ENCODE results near the gene CORO1C. TPM values are rescaled to one million over a fixed set of nuclear protein-coding genes. Genes with fewer than 3 reads are reported as not detected.
"Not testable (repeated sequence)": the region's sequence is repeated elsewhere in the genome, so short reads cannot be mapped to it uniquely, and the experiment has no call there.

CORO1C gene
- total and polyA plus RNA-seq, 2 donors (not counting 3 experiments of a cell fraction or from before 2014, with no cell fraction given) = 150 to 240 TPM

DNA sequence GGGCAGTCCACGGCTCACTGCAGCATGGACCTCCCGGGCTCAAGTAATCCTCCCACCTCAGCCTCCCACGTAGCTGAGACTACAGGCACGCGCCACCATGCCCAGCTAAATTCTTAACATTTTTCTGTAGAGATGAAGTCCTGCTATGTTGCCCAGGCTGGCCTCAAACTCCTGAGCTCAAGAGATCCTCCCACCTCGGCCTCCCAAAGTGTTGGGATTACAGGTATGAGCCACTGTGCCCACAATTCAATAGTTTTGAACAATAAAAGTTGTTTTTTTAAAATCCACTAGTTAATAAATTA, 1.9 kb upstream of the CORO1C start:
- peaks cover 29% of the 10 kb centered on the region for H3K4me1 ChIP-seq (ENCODE audit: control insufficient read depth, extremely low read depth, insufficient read depth, low read length)
- H3K4me2 ChIP-seq (ENCODE audit: insufficient read depth, low read length); H3K27me3 ChIP-seq (ENCODE audit: control insufficient read depth in 2 of 2, insufficient read depth in 2 of 2, low read length in 2 of 2); FAIRE-seq; POLR2A ChIA-PET; dilution Hi-C loops (cut with MboI; ENCODE audit: extremely low pct_ligation_motif_present, low sequenced_read_pairs); H3K9ac ChIP-seq (replicated peaks; ENCODE audit: extremely low read depth, insufficient read depth, low read length); H3K27ac ChIP-seq (ENCODE audit: insufficient read depth, low read depth, low read length); DNase-seq (ENCODE audit: low read depth, low spot score); H4K20me1 ChIP-seq (replicated peaks; ENCODE audit: control insufficient read depth, extremely low read depth, insufficient read depth, low read length); H3K9me3 ChIP-seq (replicated peaks; ENCODE audit: control insufficient read depth, insufficient read depth, low read length); BruUV-seq (replicated peaks); H3K4me3 ChIP-seq (replicated peaks in 1 of 3; ENCODE audit: insufficient read depth in 1 of 3, low read depth in 1 of 3, low read length in 3 of 3); H2AFZ ChIP-seq (ENCODE audit: low read depth, low read length); H3K36me3 ChIP-seq (ENCODE audit: control insufficient read depth in 2 of 2, extremely low read depth in 1 of 2, insufficient read depth in 2 of 2, low read length in 2 of 2); H3K9me1 ChIP-seq (replicated peaks; ENCODE audit: control insufficient read depth, extremely low read depth, insufficient read depth, low read length): not testable (repeated sequence)
- CTCF ChIA-PET = interaction anchor here (1.4 kb wide), 1 partner anchor 68 kb away, joined by 6 read pairs; no protein-coding TSS in a partner anchor
- peaks cover 30% of the 10 kb centered on the region for H3K79me2 ChIP-seq (ENCODE audit: control insufficient read depth, insufficient read depth, low read length)
- intact Hi-C loops (cut with micrococcal nuclease) = loop anchor here (2.0 to 5.0 kb wide), 2 partner anchors 36 to 364 kb away; partner anchors contain the start of gene UNG

DNA sequence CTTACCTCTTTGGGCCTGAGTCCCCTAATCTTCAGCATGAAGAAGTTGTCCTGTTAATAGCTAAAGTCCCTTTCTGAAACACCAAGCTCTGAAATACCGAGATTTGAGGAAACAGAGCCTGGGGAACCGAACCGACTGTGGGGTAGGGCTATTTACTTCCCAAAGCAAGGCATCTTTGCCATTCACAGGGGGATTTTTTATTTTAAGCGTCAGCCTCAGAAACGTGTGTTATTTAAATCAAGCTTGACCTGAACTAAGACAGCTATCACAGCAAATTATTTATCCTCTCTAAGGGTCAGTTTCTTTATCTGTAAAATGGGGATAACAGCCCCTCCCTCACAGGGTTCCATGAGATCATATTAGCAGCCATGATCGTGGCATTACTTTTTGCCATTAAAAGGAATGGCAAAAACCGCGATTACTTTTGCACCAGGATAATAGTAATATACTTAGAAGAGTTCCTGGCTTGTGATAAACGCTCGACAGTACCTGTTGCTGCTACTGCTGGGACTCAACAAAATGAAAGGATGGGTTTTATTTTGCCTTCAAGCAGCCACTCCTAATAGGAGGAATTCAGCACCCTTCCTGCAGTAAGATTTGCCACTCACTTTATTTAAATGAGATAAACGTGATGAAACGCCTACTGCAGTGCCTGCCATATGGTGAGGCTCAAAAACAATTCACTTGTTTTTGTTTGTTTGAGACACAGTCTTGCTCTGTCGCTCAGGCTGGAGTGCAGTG, 1.3 kb upstream of the CORO1C start:
- peak overlapping the region; percentile 85 for H2AFZ ChIP-seq (ENCODE audit: low read depth, low read length)
- H3K9ac ChIP-seq (replicated peaks; ENCODE audit: extremely low read depth, insufficient read depth, low read length) = peak overlapping the region; percentile 87
- BruUV-seq (replicated peaks) = TSS peak; percentile 83
- H3K4me1 ChIP-seq (ENCODE audit: control insufficient read depth, extremely low read depth, insufficient read depth, low read length) = peaks cover 29% of the 10 kb centered on the region
- FAIRE-seq = no peak
- H3K4me2 ChIP-seq (ENCODE audit: insufficient read depth, low read length) = peak overlapping the region; percentile 91
- H4K20me1 ChIP-seq (replicated peaks; ENCODE audit: control insufficient read depth, extremely low read depth, insufficient read depth, low read length) = peaks cover 3% of the 10 kb centered on the region
- no peaks in the 10 kb centered on the region for H3K27me3 ChIP-seq (ENCODE audit: control insufficient read depth in 2 of 2, insufficient read depth in 2 of 2, low read length in 2 of 2)
- DNase-seq (ENCODE audit: low read depth, low spot score) = no peak
- H3K9me3 ChIP-seq (replicated peaks; ENCODE audit: control insufficient read depth, insufficient read depth, low read length) = no peaks in the 10 kb centered on the region
- intact Hi-C loops (cut with micrococcal nuclease) = loop anchor here (1.0 to 5.0 kb wide), 3 partner anchors 36 to 365 kb away; partner anchors contain the start of gene UNG
- no peaks in the 10 kb centered on the region for H3K9me1 ChIP-seq (replicated peaks; ENCODE audit: control insufficient read depth, extremely low read depth, insufficient read depth, low read length)
- H3K27ac ChIP-seq (ENCODE audit: insufficient read depth, low read depth, low read length) = peak overlapping the region; percentile 87
- peak overlapping the region; percentile 14 to 69 (median 57) for H3K4me3 ChIP-seq (replicated peaks in 1 of 3; ENCODE audit: insufficient read depth in 1 of 3, low read depth in 1 of 3, low read length in 3 of 3)
- peaks cover 35% of the 10 kb centered on the region for H3K79me2 ChIP-seq (ENCODE audit: control insufficient read depth, insufficient read depth, low read length)
- TF ChIP-seq POLR2AphosphoS5 (IDR thresholded peaks at IDR 0.05; ENCODE audit: insufficient read depth, low read depth, low read length) = no peak
- TF ChIP-seq, protein P1, sequence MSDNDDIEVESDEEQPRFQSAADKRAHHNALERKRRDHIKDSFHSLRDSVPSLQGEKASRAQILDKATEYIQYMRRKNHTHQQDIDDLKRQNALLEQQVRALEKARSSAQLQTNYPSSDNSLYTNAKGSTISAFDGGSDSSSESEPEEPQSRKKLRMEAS (IDR thresholded peaks at IDR 0.05; ENCODE audit: insufficient read depth, insufficient read length) = no peak
- no peak for TF ChIP-seq GATA2 (IDR thresholded peaks at IDR 0.05; ENCODE audit: insufficient read depth, insufficient read length, low read depth, low read length)
- no peak for TF ChIP-seq EZH2 (IDR thresholded peaks at IDR 0.05; ENCODE audit: borderline replicate concordance, low read depth, low read length, severe bottlenecking)
- TF ChIP-seq JUN (IDR thresholded peaks at IDR 0.05; ENCODE audit: borderline replicate concordance, insufficient read depth, insufficient read length, low read depth) = no peak
- TF ChIP-seq, protein P2, sequence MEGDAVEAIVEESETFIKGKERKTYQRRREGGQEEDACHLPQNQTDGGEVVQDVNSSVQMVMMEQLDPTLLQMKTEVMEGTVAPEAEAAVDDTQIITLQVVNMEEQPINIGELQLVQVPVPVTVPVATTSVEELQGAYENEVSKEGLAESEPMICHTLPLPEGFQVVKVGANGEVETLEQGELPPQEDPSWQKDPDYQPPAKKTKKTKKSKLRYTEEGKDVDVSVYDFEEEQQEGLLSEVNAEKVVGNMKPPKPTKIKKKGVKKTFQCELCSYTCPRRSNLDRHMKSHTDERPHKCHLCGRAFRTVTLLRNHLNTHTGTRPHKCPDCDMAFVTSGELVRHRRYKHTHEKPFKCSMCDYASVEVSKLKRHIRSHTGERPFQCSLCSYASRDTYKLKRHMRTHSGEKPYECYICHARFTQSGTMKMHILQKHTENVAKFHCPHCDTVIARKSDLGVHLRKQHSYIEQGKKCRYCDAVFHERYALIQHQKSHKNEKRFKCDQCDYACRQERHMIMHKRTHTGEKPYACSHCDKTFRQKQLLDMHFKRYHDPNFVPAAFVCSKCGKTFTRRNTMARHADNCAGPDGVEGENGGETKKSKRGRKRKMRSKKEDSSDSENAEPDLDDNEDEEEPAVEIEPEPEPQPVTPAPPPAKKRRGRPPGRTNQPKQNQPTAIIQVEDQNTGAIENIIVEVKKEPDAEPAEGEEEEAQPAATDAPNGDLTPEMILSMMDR (IDR thresholded peaks at IDR 0.05; ENCODE audit: extremely low read depth in 1 of 2, insufficient read depth in 1 of 2, low read depth in 1 of 2, low read length in 2 of 2) = no peak
- H3K36me3 ChIP-seq (ENCODE audit: control insufficient read depth in 2 of 2, extremely low read depth in 1 of 2, insufficient read depth in 2 of 2, low read length in 2 of 2) = no peaks in the 10 kb centered on the region
- POLR2A ChIA-PET = no interaction called here
- CTCF ChIA-PET = interaction anchor here (0.9 to 1.4 kb wide), 3 partner anchors 53 to 68 kb away, joined by 3 to 6 read pairs (median 4); no protein-coding TSS in a partner anchor
- dilution Hi-C loops (cut with MboI; ENCODE audit: extremely low pct_ligation_motif_present, low sequenced_read_pairs) = no loop called here

Data from endothelial cell of umbilical vein (primary cell).